ENCODE results near the gene SHH. TPM values are rescaled to one million over a fixed set of nuclear protein-coding genes. Genes with fewer than 3 reads are reported as not detected.
"Not testable (repeated sequence)": the region's sequence is repeated elsewhere in the genome, so short reads cannot be mapped to it uniquely, and the experiment has no call there.

Gene SHH
- total and polyA plus RNA-seq, 9 donors: 0.33 to 0.48 TPM; not detected in 7

DNA sequence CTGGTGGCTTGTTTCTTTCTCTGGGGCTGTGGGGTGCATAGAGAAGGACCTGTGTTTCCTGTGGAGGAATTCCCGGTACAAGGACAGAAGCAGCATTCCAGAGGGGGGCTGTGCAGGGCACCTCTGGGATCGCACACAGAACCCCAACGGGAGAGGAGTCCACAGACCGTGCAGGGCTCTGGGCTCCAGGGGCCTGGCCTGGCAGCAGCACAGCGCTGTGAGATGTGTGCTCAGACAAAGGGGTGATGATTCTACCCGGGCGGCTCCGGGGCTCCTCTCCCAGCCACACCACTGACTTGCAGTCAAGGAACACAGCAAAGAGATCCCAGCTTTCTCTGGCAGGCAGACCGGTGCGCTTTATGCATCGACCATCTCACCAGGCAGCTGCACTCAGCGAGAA lies 6.9 kb upstream of the SHH start:
- no peak for DNase-seq
- H3K9me3 ChIP-seq: no peaks in the 10 kb centered on the region
- H3K4me1 ChIP-seq (ENCODE audit: insufficient read depth): no peaks in the 10 kb centered on the region
- H3K27me3 ChIP-seq: no peaks in the 10 kb centered on the region
- 63 to 75% (median 63%) methylated on average over 12 of the region's 12 CpGs for WGBS, 3 donors
- H3K27ac ChIP-seq: no peak overlapping the region
- intact Hi-C loops (cut with DNase I): no loop called here
- no peak for TF ChIP-seq EP300 (IDR thresholded peaks at IDR 0.05)
- no peak for TF ChIP-seq POLR2A (IDR thresholded peaks at IDR 0.05)
- TF ChIP-seq, protein P1, sequence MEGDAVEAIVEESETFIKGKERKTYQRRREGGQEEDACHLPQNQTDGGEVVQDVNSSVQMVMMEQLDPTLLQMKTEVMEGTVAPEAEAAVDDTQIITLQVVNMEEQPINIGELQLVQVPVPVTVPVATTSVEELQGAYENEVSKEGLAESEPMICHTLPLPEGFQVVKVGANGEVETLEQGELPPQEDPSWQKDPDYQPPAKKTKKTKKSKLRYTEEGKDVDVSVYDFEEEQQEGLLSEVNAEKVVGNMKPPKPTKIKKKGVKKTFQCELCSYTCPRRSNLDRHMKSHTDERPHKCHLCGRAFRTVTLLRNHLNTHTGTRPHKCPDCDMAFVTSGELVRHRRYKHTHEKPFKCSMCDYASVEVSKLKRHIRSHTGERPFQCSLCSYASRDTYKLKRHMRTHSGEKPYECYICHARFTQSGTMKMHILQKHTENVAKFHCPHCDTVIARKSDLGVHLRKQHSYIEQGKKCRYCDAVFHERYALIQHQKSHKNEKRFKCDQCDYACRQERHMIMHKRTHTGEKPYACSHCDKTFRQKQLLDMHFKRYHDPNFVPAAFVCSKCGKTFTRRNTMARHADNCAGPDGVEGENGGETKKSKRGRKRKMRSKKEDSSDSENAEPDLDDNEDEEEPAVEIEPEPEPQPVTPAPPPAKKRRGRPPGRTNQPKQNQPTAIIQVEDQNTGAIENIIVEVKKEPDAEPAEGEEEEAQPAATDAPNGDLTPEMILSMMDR (IDR thresholded peaks at IDR 0.05): no peak
- H3K4me3 ChIP-seq: no peak overlapping the region
- H3K36me3 ChIP-seq: no peaks in the 10 kb centered on the region

DNA sequence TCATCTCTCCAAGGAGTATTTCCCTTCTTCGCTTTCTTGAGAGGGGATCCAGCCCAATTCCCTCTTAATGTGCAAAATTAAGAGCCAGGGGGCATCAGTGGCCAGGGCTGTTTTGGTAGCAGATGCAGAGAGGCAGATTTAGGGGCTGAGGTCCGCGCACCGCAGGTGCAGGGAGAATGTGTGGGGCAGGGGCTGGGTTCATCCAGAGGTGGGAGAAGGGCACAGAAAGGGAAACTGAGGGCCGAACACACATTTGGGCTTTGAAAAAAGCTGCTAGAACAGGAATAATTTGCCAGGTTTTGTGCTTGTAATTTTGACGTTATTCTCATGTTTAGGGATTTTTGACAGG lies 6.5 kb upstream of the SHH start:
- H3K4me3 ChIP-seq: no peak overlapping the region
- intact Hi-C loops (cut with DNase I): no loop called here
- no peaks in the 10 kb centered on the region for H3K4me1 ChIP-seq (ENCODE audit: insufficient read depth)
- WGBS, 3 donors: 56 to 63% (median 58%) methylated on average over 6 of the region's 6 CpGs
- TF ChIP-seq POLR2A (IDR thresholded peaks at IDR 0.05) (no peak), EP300 (IDR thresholded peaks at IDR 0.05) (no peak)
- TF ChIP-seq, protein P1 (IDR thresholded peaks at IDR 0.05): no peak
- no peak for DNase-seq
- H3K27me3 ChIP-seq: no peaks in the 10 kb centered on the region
- H3K27ac ChIP-seq: no peak overlapping the region
- no peaks in the 10 kb centered on the region for H3K36me3 ChIP-seq
- no peaks in the 10 kb centered on the region for H3K9me3 ChIP-seq

DNA sequence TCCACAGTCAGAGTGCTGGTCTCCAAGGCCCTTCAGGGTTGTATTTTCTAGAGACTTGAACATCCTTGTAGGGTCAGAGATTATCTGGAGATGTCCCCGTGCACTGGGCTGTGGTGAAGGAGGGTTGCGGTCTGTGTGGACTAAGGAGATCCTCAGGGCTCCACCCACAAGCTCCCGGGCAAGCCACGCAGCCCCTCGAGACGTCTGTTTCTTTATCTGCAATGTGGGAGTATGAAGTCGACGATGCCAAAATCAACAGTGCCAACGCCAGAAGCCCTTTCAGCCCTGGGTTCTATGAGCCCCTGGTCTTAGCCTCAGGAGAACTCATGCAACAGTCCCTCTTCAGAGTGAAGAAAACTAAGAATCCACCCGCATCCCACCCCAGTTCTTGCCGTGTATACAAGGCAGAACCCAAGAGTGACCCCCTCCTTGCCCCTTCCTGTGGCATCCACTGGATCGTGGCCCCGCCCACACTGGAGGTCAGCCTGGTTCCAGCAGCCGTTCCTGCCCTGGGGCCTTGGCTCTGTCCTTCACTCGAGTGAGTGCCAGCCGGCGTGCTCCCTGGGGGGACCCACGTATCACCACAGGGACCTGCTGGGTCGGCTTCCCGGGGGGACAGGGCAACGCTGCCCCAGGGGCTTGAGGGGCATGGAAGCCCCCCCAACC lies 6.0 kb upstream of the SHH start:
- Histone ChIP-seq H3K4me1 (ENCODE audit: insufficient read depth) (no peaks in the 10 kb centered on the region), H3K27ac (no peak overlapping the region), H3K9me3 (no peaks in the 10 kb centered on the region), H3K36me3 (no peaks in the 10 kb centered on the region), H3K4me3 (no peak overlapping the region), H3K27me3 (no peaks in the 10 kb centered on the region)
- 26 to 45% (median 33%) methylated on average over 21 of the region's 21 CpGs for WGBS, 3 donors
- TF ChIP-seq, protein P1 (IDR thresholded peaks at IDR 0.05): no peak
- TF ChIP-seq EP300 (IDR thresholded peaks at IDR 0.05) (no peak), POLR2A (IDR thresholded peaks at IDR 0.05) (no peak)
- DNase-seq: no peak
- intact Hi-C loops (cut with DNase I): no loop called here

DNA sequence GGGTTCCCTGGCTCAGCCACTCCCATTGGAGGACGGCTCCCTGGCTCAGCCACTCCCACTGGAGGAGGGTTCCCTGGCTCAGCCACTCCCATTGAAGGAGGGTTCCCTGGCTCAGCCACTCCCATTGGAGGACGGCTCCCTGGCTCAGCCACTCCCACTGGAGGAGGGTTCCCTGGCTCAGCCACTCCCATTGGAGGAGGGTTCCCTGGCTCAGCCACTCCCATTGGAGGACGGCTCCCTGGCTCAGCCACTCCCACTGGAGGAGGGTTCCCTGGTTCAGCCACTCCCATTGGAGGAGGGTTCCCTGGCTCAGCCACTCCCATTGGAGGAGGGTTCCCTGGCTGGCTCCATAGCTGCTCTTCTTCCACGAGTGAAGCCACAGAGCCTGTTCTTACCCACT lies 5.3 kb upstream of the SHH start:
- H3K36me3 ChIP-seq; H3K9me3 ChIP-seq; DNase-seq; intact Hi-C loops (cut with DNase I); H3K27ac ChIP-seq; H3K4me1 ChIP-seq (ENCODE audit: insufficient read depth); H3K4me3 ChIP-seq; H3K27me3 ChIP-seq: not testable (repeated sequence)
- WGBS, 3 donors: 42 to 66% (median 54%) methylated on average over 2 to 4 of the region's 4 CpGs

DNA sequence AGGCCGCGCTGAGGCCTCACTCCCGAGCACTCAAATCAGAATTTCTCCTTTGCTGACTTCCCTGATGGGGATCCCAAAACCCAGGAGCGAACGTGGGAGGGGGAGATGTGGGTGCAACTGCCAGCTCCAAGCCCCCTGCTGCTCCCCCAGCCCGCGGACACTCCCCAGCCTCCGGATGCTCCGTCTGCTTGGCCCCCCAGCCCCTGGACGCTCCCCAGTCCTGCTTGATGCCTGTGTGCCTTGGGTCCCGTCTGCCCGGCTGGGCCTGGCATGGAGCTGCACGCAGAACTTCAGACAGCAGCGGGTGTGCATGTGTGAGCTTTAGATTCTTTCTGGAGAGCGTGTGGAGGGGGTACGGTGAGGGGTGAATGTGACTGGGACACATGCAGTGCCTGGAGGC lies 4.7 kb upstream of the SHH start:
- TF ChIP-seq, protein P1 (IDR thresholded peaks at IDR 0.05): no peak
- TF ChIP-seq EP300 (IDR thresholded peaks at IDR 0.05): no peak
- no peak for TF ChIP-seq POLR2A (IDR thresholded peaks at IDR 0.05)
- 80 to 88% (median 85%) methylated on average over 16 of the region's 16 CpGs for whole genome bisulfite sequencing, 3 donors
- Histone ChIP-seq H3K4me3 (no peak overlapping the region), H3K4me1 (ENCODE audit: insufficient read depth) (no peaks in the 10 kb centered on the region), H3K27me3 (no peaks in the 10 kb centered on the region), H3K9me3 (no peaks in the 10 kb centered on the region), H3K27ac (no peak overlapping the region), H3K36me3 (no peaks in the 10 kb centered on the region)
- DNase-seq: no peak
- intact Hi-C loops (cut with DNase I): no loop called here
